Panc1 (cell line): ENCODE data around the gene HBEGF. TPM values are rescaled to one million over a fixed set of nuclear protein-coding genes. Genes with fewer than 3 reads are reported as not detected.

Source experiments
- ATAC-seq: fragments of 200-7000 bp; cut with Tn5 transposase; 2 replicates; pipeline ENCODE4 v1.9.1; 2020; ENCODE audit warnings: mild to moderate bottlenecking, moderate library complexity
- BruUV-seq: library from RNA; stranded (reverse); fragments of 400-500 nt; replicated peaks from 2 replicates; lab custom pipeline; 2021; lab: Mats Ljungman, UMichigan
- CTCF ChIA-PET: fragments of 300-600 bp; sonication (Branson Sonifier 250); formaldehyde crosslinking; loops from one replicate; lab custom pipeline; 2022; ENCODE audit warnings: antibody characterized with exemption; lab: Charles Lee
- POLR2A ChIA-PET: fragments of 300-600 bp; sonication (Branson Sonifier 250); formaldehyde crosslinking; loops from one replicate; lab custom pipeline; 2022; ENCODE audit warnings: antibody characterized with exemption; lab: Charles Lee
- DNase-seq: peaks from one replicate; pipeline ENCODE4 v3.0.0-alpha.2; 2010; ENCODE audit warnings: low read depth, low spot score
- H3K27ac ChIP-seq: 2 replicates; pipeline ENCODE4 v1.5.1; 2011; ENCODE audit warnings: mild to moderate bottlenecking, low read length, inconsistent platforms
- H3K27me3 ChIP-seq: fragments of 200-500 bp; sonication (Bioruptor generic); 2 replicates; pipeline ENCODE4 v1.6.0; 2014; ENCODE audit warnings: low read length, inconsistent platforms; ENCODE audit not compliant: control insufficient read depth, insufficient read depth
- H3K36me3 ChIP-seq: fragments of 200-500 bp; sonication (Bioruptor generic); 2 replicates; pipeline ENCODE4 v1.5.1; 2014; ENCODE audit warnings: inconsistent platforms, mild to moderate bottlenecking, low read length, moderate library complexity; ENCODE audit not compliant: control insufficient read depth, insufficient read depth
- H3K4me1 ChIP-seq: 2 replicates; pipeline ENCODE4 v1.5.1; 2011; ENCODE audit warnings: inconsistent platforms, mild to moderate bottlenecking, low read length, moderate library complexity; ENCODE audit not compliant: control insufficient read depth, insufficient read depth
- H3K4me3 ChIP-seq, 2 experiments: 2 replicates each; pipeline ENCODE4 v1.5.1; 2011 to 2012; ENCODE audit warnings: low read depth in 2 of 2, low read length in 2 of 2, mild to moderate bottlenecking in 2 of 2, inconsistent platforms in 1 of 2, moderate library complexity in 1 of 2
- H3K9me3 ChIP-seq: fragments of 200-500 bp; sonication (Bioruptor generic); 2 replicates; pipeline ENCODE4 v1.5.1; 2014; ENCODE audit warnings: low read depth, mild to moderate bottlenecking, inconsistent platforms, low read length, moderate library complexity; ENCODE audit not compliant: control insufficient read depth, insufficient read depth
- CTCF ChIP-seq: fragments of 450-650 bp; IDR thresholded peaks from 2 replicates; pipeline ENCODE4 v1.5.1; 2017; ENCODE audit warnings: mild to moderate bottlenecking
- POLR2AphosphoS5 ChIP-seq: IDR thresholded peaks from 2 replicates; pipeline ENCODE4 v1.6.1; 2012; ENCODE audit warnings: mild to moderate bottlenecking, low read depth, low read length, moderate library complexity
- REST ChIP-seq, 2 experiments: IDR thresholded peaks; 2 replicates each; pipeline ENCODE4 v1.6.1; 2011 to 2012; ENCODE audit warnings: low read depth in 2 of 2, control low read depth in 1 of 2, low read length in 1 of 2, mild to moderate bottlenecking in 1 of 2, moderate library complexity in 1 of 2; ENCODE audit not compliant: insufficient read depth in 1 of 2
- SIN3A ChIP-seq: IDR thresholded peaks from 2 replicates; pipeline ENCODE4 v1.6.1; 2012; ENCODE audit warnings: low read depth, mild to moderate bottlenecking, low read length, moderate library complexity, borderline replicate concordance; ENCODE audit not compliant: insufficient read depth
- TCF7L2 ChIP-seq: IDR thresholded peaks from 2 replicates; pipeline ENCODE4 v1.6.1; 2011; ENCODE audit warnings: mild to moderate bottlenecking, low read depth, low read length, inconsistent platforms
- in situ Hi-C: cut with HindIII; loops from 2 replicates; pipeline ENCODE4 v1.10.0; 2016; ENCODE audit warnings: low sequenced_read_pairs, low pct_unique_long_range_greater_than_20kb
- intact Hi-C: fragments of 100-400 bp; cut with micrococcal nuclease; formaldehyde crosslinking; loops from one replicate; pipeline ENCODE4 v1.10.0; 2022; ENCODE audit not compliant: unreplicated experiment
- total RNA-seq: library from RNA; stranded (reverse); gene quantifications from one replicate; pipeline ENCODE4 v1.2.1, GENCODE V29; 2021; ENCODE audit not compliant: unreplicated experiment

HBEGF gene
- total RNA-seq, 1 experiment from 2014 or later, result 5.0 TPM

- BruUV-seq, result no TSS peak
- DNase-seq (no peak), ATAC-seq (no peak)
- H3K9me3 ChIP-seq, result no peaks in the 10 kb centered on the region
- no peak overlapping the region for H3K4me3 ChIP-seq
- H3K4me1 ChIP-seq, result no peaks in the 10 kb centered on the region
- no peak overlapping the region for H3K27ac ChIP-seq
- intact Hi-C loops (no loop called here), in situ Hi-C loops (no loop called here)
- TF ChIP-seq SIN3A, result no peak
- no peak for TF ChIP-seq TCF7L2
- TF ChIP-seq CTCF, result peak; percentile 76
- H3K27me3 ChIP-seq, result no peaks in the 10 kb centered on the region
- ChIA-PET POLR2A (interaction anchor here (0.6 to 0.7 kb wide), 3 partner anchors 13 to 119 kb away, joined by 3 to 13 read pairs (median 4); no protein-coding TSS in a partner anchor), CTCF (interaction anchor here (0.5 to 1.6 kb wide), 14 partner anchors 13 to 623 kb away, joined by 3 to 14 read pairs (median 5); partner anchors contain the start of genes HBEGF, NRG2 and ZMAT2)
- H3K36me3 ChIP-seq, result no peaks in the 10 kb centered on the region
Observed at GRCh38 chr5:140358738-140359310, 12.4 kb upstream of the HBEGF start.

GRCh38 chr5:140357726-140358093 is 11.3 kb upstream of the HBEGF start:
- in situ Hi-C loops, result no loop called here
- peak overlapping the region; percentile 7 to 52; a peak in 3 of 4 replicates for H3K4me3 ChIP-seq

More at GRCh38 chr5:140357726-140358093, 11.3 kb upstream of the HBEGF start:
- ChIA-PET POLR2A (no interaction called here), CTCF (interaction anchor here (1.6 kb wide), 1 partner anchor 12 kb away, joined by 10 read pairs; the partner anchor contains the start of gene HBEGF)
- DNase-seq, result peak; percentile 74
- H3K4me1 ChIP-seq, result no peaks in the 10 kb centered on the region
- ATAC-seq, result peak; percentile 94
- no peak for TF ChIP-seq REST (IDR thresholded peaks at IDR 0.05; ENCODE audit: insufficient read depth in 1 of 2, low read depth in 2 of 2, low read length in 1 of 2)
- TF ChIP-seq CTCF, result peak; percentile 96
- TF ChIP-seq POLR2AphosphoS5, result no peak
- no peak for TF ChIP-seq TCF7L2
- TF ChIP-seq SIN3A, result no peak
- intact Hi-C loops, result loop anchor here (2.0 kb wide), 1 partner anchor 113 kb away; no protein-coding TSS in a partner anchor
- no peaks in the 10 kb centered on the region for H3K9me3 ChIP-seq
- H3K27ac ChIP-seq, result no peak overlapping the region
- no TSS peak for BruUV-seq
- no peaks in the 10 kb centered on the region for H3K27me3 ChIP-seq
- H3K36me3 ChIP-seq, result no peaks in the 10 kb centered on the region
